GM23248 (cell line): ENCODE results near the gene TMEM130. TPM values are rescaled to one million over a fixed set of nuclear protein-coding genes. Genes with fewer than 3 reads are reported as not detected.
A peak's percentile ranks its signal among the peaks of the same experiment; 100 is the strongest.

Experiments
- DNase-seq: peaks from one replicate; pipeline ENCODE4 v3.0.0-alpha.2; 2015
- H2AFZ ChIP-seq: fragments of 200-600 bp; sonication (generic); 2 replicates; pipeline ENCODE4 v1.6.1; 2016; ENCODE audit warnings: antibody characterized with exemption
- H3F3A ChIP-seq: fragments of 200-600 bp; sonication (generic); 2 replicates; pipeline ENCODE4 v1.6.1; 2016; ENCODE audit warnings: mild to moderate bottlenecking, antibody characterized with exemption, mixed run types; ENCODE audit not compliant: insufficient read depth
- H3K27ac ChIP-seq: fragments of 200-600 bp; sonication (generic); 2 replicates; pipeline ENCODE4 v1.5.1; 2016; ENCODE audit warnings: mild to moderate bottlenecking
- H3K27me3 ChIP-seq: fragments of 200-600 bp; sonication (generic); replicated peaks from 2 replicates; pipeline ENCODE4 v1.6.1; 2016; ENCODE audit warnings: mild to moderate bottlenecking; ENCODE audit not compliant: insufficient read depth
- H3K36me3 ChIP-seq: fragments of 200-600 bp; sonication (generic); 2 replicates; pipeline ENCODE4 v1.6.1; 2016; ENCODE audit warnings: low read depth, mild to moderate bottlenecking
- H3K4me1 ChIP-seq: fragments of 200-600 bp; sonication (generic); 2 replicates; pipeline ENCODE4 v1.6.1; 2016; ENCODE audit warnings: mild to moderate bottlenecking; ENCODE audit not compliant: insufficient read depth
- H3K4me2 ChIP-seq: fragments of 200-600 bp; sonication (generic); one replicate; pipeline ENCODE4 v1.6.1; 2016; ENCODE audit warnings: mild to moderate bottlenecking; ENCODE audit not compliant: unreplicated experiment
- H3K4me3 ChIP-seq: fragments of 200-600 bp; sonication (generic); 2 replicates; pipeline ENCODE4 v1.5.1; 2016; ENCODE audit warnings: mild to moderate bottlenecking
- H3K79me2 ChIP-seq: fragments of 200-600 bp; sonication (generic); 2 replicates; pipeline ENCODE4 v1.6.1; 2016; ENCODE audit warnings: mild to moderate bottlenecking; ENCODE audit not compliant: insufficient read depth
- H3K9ac ChIP-seq: fragments of 200-600 bp; sonication (generic); 2 replicates; pipeline ENCODE4 v1.6.1; 2016; ENCODE audit warnings: mild to moderate bottlenecking
- H3K9me2 ChIP-seq: fragments of 200-600 bp; sonication (generic); 2 replicates; pipeline ENCODE4 v1.6.1; 2016; ENCODE audit warnings: mixed run types, mild to moderate bottlenecking, moderate library complexity; ENCODE audit not compliant: insufficient read depth
- H3K9me3 ChIP-seq: fragments of 200-600 bp; sonication (generic); one replicate; pipeline ENCODE4 v1.6.1; 2017; ENCODE audit warnings: low read depth
- H4K20me1 ChIP-seq: fragments of 200-600 bp; sonication (generic); 2 replicates; pipeline ENCODE4 v1.6.0; 2016; ENCODE audit not compliant: insufficient read depth
- EZH2 ChIP-seq: fragments of 200-600 bp; sonication (generic); IDR thresholded peaks from 2 replicates; pipeline ENCODE4 v1.6.1; 2018; ENCODE audit warnings: antibody characterized with exemption, mild to moderate bottlenecking; ENCODE audit not compliant: insufficient read depth, poor library complexity, severe bottlenecking
- EZH2phosphoT487 ChIP-seq: fragments of 200-600 bp; sonication (generic); IDR thresholded peaks from 2 replicates; pipeline ENCODE4 v1.6.1; 2018; ENCODE audit warnings: antibody characterized with exemption, moderate library complexity, mild to moderate bottlenecking, low read depth; ENCODE audit not compliant: insufficient read depth
- WGBS, 2 experiments: methylation state at CpG; one replicate each; pipeline ENCODE4 v1.1.6; 2015 to 2017; ENCODE audit warnings: low lambda C conversion rate in 2 of 2, low coverage in 1 of 2; ENCODE audit errors: missing lambda C conversion rate in 2 of 2; 5-methylcytosine and 5-hydroxymethylcytosine counted together
- in situ Hi-C: fragments of 300-500 bp; cut with MboI; formaldehyde crosslinking; loops from 2 replicates; pipeline ENCODE4 v1.15.0; 2020
- polyA plus RNA-seq: library from polyadenylated mRNA; unstranded; fragments of >200 nt; fragmentation: Nextera tagmentation; extraction: Ambion mirVana; gene quantifications from 2 replicates; pipeline ENCODE4 v1.2.1, GENCODE V29; 2016
- total RNA-seq: library from RNA; depleted of rRNA; stranded (reverse); fragments of >200 nt; shearing (Covaris generic); gene quantifications from 2 replicates; pipeline ENCODE4 v1.2.3, GENCODE V29; 2014

Gene TMEM130
- total and polyA plus RNA-seq, 2 experiments from 2014 or later: 0.40 TPM; not detected in 1

DNA sequence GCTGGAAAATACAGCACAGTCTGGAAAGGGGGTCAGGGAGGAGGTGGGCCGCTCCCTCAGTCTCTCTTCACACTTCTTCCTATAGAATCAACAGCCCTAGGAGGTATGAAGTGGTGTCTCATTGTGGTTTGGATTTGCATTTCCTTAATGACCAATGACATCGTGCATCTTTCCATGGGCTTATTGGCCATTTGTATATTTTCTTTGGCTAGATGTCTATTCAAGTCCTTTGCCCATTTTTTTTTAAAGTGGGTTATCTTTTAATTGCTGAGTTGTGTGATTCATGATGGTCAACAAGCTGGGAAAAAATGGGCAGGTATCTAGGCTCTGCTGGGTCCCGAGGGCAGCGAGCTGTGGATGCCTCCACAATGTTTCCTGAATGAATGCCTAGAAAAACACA lies 29.1 kb downstream of the TMEM130 start:
- Histone ChIP-seq H3K36me3 (no peaks in the 10 kb centered on the region), H3K4me2 (no peak overlapping the region), H3K4me1 (0 out of 2 replicates have a peak, but pooled peaks cover 6% of the 10 kb centered on the region), H3K9me3 (no peaks in the 10 kb centered on the region), H3K9me2 (no peaks in the 10 kb centered on the region), H3K27ac (no peak overlapping the region), H3K9ac (no peak overlapping the region), H3K4me3 (no peak overlapping the region), H3F3A (0 out of 2 replicates have a peak, but pooled peaks cover 4% of the 10 kb centered on the region), H3K27me3 (peaks cover 11% of the 10 kb centered on the region; the same call in 1 of the 2 replicates), H2AFZ (0 out of 2 replicates have a peak overlapping the region, but pooled peaks have one; percentile 1), H3K79me2 (no peaks in the 10 kb centered on the region), H4K20me1 (no peaks in the 10 kb centered on the region)
- 31 to 46% methylated on average over 4 of the region's 4 CpGs for WGBS, 2 experiments
- in situ Hi-C loops: loop anchor here (5.0 to 25.0 kb wide), 2 partner anchors 413 to 528 kb away; no protein-coding TSS in a partner anchor
- peak; percentile 39 for DNase-seq
- TF ChIP-seq EZH2: no peak
- TF ChIP-seq EZH2phosphoT487: no peak

DNA sequence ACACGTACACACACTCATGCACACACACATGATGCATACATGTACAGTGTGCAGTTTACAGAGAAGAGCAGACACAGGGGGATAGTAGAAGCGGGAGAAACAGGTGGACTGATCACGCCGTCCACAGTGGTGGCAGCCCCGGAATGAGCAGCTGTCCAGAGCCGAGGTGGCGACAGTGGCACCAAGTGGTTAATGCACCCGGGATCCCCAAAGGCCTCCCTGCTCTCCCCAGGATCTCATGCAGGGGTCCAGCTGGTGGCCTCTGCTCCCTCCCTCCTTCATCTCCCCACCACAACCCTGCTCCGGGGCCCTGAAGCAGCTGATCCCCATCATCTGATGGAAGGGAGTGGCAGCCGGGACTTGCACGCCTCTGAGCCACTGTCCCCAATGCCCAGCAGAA lies 29.7 kb downstream of the TMEM130 start:
- Histone ChIP-seq H3K9me3 (no peaks in the 10 kb centered on the region), H3K79me2 (no peaks in the 10 kb centered on the region), H3K4me2 (no peak overlapping the region), H3K4me3 (no peak overlapping the region), H3K4me1 (0 out of 2 replicates have a peak, but pooled peaks cover 6% of the 10 kb centered on the region), H3K27me3 (peaks cover 11% of the 10 kb centered on the region; the same call in 1 of the 2 replicates), H2AFZ (no peak overlapping the region), H3K27ac (no peak overlapping the region), H3F3A (0 out of 2 replicates have a peak, but pooled peaks cover 4% of the 10 kb centered on the region), H4K20me1 (no peaks in the 10 kb centered on the region), H3K36me3 (no peaks in the 10 kb centered on the region), H3K9ac (no peak overlapping the region), H3K9me2 (no peaks in the 10 kb centered on the region)
- no peak for TF ChIP-seq EZH2phosphoT487
- no peak for TF ChIP-seq EZH2
- in situ Hi-C loops: loop anchor here (5.0 to 25.0 kb wide), 2 partner anchors 413 to 528 kb away; no protein-coding TSS in a partner anchor
- 72 to 76% methylated on average over 11 of the region's 11 CpGs for WGBS, 2 experiments
- DNase-seq: no peak

DNA sequence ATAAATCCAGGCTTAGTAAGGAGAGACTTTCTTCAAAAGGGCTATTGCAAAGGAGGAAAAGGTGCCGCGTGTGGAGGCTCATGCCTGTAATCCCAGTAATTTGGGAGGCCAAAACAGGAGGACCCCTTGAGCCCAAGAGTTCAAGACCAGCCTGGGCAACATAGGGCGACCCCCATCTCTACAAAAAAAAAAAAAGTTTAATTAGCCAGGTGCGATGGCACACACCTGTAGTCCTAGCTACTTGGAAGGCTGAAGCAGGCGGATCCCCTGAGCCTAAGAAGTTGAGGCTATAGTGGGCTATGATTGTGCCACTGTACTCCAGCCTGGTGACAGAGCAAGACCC lies 32.2 kb downstream of the TMEM130 start:
- Histone ChIP-seq H3K27ac (no peak overlapping the region), H3K36me3 (no peaks in the 10 kb centered on the region), H3K27me3 (peaks cover 16% of the 10 kb centered on the region), H3F3A (0 out of 2 replicates have a peak, but pooled peaks cover 4% of the 10 kb centered on the region), H3K4me3 (no peak overlapping the region), H3K4me1 (0 out of 2 replicates have a peak, but pooled peaks cover 6% of the 10 kb centered on the region), H3K9me3 (no peaks in the 10 kb centered on the region), H2AFZ (no peak overlapping the region), H3K4me2 (no peak overlapping the region), H3K9me2 (no peaks in the 10 kb centered on the region), H3K9ac (no peak overlapping the region), H3K79me2 (no peaks in the 10 kb centered on the region), H4K20me1 (no peaks in the 10 kb centered on the region)
- DNase-seq: no peak
- no peak for TF ChIP-seq EZH2
- TF ChIP-seq EZH2phosphoT487: no peak
- in situ Hi-C loops: loop anchor here (25.0 kb wide), 1 partner anchor 525 kb away; no protein-coding TSS in a partner anchor
- 21 to 26% methylated on average over 5 of the region's 5 CpGs for WGBS, 2 experiments

DNA sequence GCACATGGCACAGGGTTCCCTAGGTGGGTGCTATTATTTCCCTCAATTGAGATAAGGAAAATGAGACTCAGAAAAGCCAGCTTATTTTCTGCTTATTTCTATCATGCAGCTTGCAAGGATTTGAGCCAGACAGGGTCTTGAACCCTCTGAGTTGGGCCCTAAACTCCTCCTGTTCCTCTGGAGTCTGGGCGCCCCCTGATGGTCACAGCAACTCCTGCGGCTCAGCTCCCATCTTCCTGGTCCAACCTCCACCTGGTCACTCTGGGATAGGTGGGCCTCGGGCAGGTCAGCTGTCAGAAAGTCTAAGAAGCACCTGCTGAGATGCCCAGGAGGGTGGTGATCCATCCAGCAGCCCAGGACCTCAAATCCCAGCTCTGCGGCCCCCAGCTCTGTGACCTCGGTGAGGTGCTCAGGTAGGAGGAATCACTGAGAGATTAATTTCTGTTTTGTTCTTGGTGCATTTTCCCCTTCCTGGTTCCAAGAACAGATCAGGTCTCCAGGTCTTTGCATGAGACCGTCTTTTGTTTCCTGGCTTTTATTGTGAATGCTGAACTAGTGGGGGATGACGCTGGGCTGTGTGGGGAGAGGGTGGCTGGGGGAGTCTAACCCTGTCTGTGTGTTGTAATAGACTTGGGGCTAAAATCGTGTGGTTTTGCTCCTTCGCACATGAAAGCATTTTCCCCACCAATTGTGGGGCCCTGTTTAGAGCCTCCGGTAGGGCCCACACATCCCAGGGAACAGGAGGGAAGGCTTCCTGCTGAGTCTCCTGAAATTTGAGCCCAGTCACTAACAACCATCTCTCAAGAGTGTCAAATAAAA lies 32.8 kb downstream of the TMEM130 start:
- Histone ChIP-seq H3K9me2 (no peaks in the 10 kb centered on the region), H2AFZ (no peak overlapping the region), H4K20me1 (no peaks in the 10 kb centered on the region), H3K4me2 (no peak overlapping the region), H3K36me3 (no peaks in the 10 kb centered on the region), H3K27ac (no peak overlapping the region), H3K27me3 (peaks cover 16% of the 10 kb centered on the region), H3K9me3 (no peaks in the 10 kb centered on the region), H3K9ac (no peak overlapping the region), H3F3A (0 out of 2 replicates have a peak, but pooled peaks cover 4% of the 10 kb centered on the region), H3K79me2 (no peaks in the 10 kb centered on the region), H3K4me1 (0 out of 2 replicates have a peak, but pooled peaks cover 6% of the 10 kb centered on the region), H3K4me3 (no peak overlapping the region)
- TF ChIP-seq EZH2phosphoT487 (no peak), EZH2 (no peak)
- 25 to 26% methylated on average over 10 of the region's 10 CpGs for WGBS, 2 experiments
- DNase-seq: peak; percentile 45
- in situ Hi-C loops: loop anchor here (25.0 kb wide), 1 partner anchor 525 kb away; no protein-coding TSS in a partner anchor
